ENCODE results near the gene MICAL2. TPM values are rescaled to one million over a fixed set of nuclear protein-coding genes. Genes with fewer than 3 reads are reported as not detected.

MICAL2 gene
- total RNA-seq, 1 donor from 2014 or later: 158 TPM

Other genes starting within 250 kb of the MICAL2 start
- gene DKK3, start 102.0 kb upstream of the MICAL2 start, total RNA-seq: 80.0 TPM

All from mucosa of gallbladder (tissue), 1 donor.